Stromal cell of bone marrow (primary cell): ENCODE results near the gene GOLGA3.
"Not testable (repeated sequence)": the region's sequence is repeated elsewhere in the genome, so short reads cannot be mapped to it uniquely, and the experiment has no call there.

Experiments used
- DNase-seq: peaks from one replicate; pipeline ENCODE4 v3.0.0-alpha.2; 2012; ENCODE audit warnings: low read depth

Gene GOLGA3

GRCh38 chr12:132753670-132754069, 75.0 kb downstream of the GOLGA3 start:
- not testable (repeated sequence) for DNase-seq

DNA sequence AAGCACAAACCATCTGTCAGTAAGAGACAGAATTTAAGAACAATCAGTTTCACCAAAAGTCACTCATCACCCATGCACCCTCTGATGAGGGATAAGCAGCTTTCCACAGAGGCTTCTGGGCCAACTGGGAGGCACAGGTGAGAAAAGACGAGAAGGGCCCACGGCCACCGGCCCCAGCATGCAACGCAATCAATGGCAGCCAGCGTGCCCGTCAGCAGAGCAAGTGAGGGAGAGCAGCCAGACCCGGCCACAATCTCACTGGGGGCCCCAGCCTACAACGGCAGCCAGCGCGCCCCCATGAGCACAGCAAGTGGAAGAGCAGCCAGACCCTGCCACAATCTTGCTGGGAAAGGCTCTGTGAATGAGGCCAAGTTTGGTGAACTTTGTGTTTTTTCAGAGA, 80.3 kb downstream of the GOLGA3 start:
- no peak for DNase-seq

DNA sequence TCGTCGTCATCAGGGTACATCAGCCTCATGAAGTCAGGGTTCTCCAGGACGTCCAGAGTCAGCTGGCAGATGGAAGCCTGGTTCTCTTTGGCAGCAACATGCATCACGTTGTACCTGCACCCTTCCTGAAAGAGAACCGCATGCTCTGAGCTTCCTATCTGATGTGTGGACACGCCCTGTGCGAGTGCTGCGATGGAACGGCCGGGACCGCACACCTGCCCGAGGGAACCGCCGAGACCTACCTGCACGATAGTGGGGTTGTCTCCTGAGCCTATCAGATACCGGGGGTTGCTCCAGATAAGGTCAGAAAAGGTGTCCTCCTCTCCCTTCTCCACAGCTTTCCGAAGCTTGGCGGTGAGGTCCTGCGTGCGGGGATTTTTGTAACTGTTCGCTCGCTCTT, 80.8 kb downstream of the GOLGA3 start:
- DNase-seq, result no peak

GRCh38 chr12:132747395-132747794, 81.3 kb downstream of the GOLGA3 start:
- DNase-seq, result no peak

GRCh38 chr12:132746613-132747012, 82.1 kb downstream of the GOLGA3 start:
- DNase-seq, result no peak

GRCh38 chr12:132743831-132744230, 84.8 kb downstream of the GOLGA3 start:
- DNase-seq, result no peak

DNA sequence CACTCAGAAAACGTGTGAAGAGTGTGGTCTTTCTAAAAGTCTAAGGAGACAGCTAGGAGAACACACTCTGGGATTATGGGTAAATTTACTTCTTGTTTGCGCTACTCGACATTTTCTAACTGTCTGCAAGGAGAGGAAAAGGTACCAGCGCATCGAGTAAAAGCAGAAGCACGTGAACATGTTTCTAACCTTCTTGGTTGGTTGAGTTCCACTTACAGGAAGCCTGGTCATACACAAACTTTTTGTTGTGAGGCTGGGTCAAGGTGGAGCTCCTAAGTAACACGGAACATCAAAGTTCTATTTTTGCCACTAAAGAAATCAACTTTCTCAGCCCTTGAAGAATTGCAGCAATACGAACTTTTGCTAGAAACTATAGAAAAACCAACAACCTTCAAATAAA, 87.0 kb downstream of the GOLGA3 start:
- no peak for DNase-seq

- DNase-seq, result no peak
Measured at GRCh38 chr12:132740652-132741051, 88.0 kb downstream of the GOLGA3 start.

DNA sequence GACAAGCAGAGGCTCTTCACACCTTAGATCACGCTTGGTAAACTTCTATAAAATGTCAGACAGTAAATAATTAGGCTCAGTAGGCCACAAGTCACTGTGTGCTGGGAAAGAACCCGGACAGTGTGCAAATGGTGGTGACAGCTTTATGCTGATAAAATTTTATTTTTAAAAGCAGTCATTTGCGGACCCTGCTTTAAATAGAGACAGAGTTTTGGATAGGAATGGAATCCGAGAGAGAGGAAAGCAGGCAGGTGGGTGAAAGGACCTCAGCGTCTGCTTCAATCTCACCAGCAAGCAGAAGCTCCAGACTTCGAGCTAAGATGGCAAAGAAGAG, 88.4 kb downstream of the GOLGA3 start:
- DNase-seq, result no peak

DNA sequence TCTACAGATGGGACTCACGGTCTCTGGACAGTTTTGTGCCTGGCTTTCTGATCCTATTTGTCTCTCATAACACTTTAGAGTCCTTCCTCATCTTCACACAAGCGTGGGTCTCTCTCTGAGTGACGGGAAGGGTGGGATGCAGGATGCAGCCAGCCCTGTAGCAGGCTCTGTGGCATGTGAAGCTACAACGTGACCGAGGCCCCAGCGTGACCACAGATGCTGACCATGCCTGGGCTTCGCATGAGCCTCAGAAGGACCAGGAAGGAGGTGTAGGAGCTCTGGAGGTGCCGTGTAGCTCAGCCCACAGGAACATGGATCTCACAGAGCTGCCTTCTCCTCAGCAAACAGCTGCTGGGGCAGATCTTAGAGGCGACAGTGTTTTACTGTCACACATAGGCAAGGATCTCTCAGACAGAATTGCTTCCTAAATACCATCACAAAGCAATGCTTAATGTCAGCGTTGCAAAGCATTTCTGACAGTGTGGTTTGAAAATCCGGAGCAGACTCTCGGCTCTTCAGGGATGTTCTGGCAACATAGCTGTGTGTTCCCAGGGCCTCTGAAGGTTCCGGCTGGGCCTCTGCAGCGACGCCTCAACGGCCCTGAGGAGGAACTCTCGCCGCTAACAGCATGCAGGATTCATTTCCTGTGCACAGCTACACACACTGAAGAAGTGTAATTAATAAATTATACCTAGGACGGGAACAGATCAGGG, 88.9 kb downstream of the GOLGA3 start:
- DNase-seq, result no peak

GRCh38 chr12:132736913-132737312, 91.8 kb downstream of the GOLGA3 start:
- DNase-seq, result no peak

DNA sequence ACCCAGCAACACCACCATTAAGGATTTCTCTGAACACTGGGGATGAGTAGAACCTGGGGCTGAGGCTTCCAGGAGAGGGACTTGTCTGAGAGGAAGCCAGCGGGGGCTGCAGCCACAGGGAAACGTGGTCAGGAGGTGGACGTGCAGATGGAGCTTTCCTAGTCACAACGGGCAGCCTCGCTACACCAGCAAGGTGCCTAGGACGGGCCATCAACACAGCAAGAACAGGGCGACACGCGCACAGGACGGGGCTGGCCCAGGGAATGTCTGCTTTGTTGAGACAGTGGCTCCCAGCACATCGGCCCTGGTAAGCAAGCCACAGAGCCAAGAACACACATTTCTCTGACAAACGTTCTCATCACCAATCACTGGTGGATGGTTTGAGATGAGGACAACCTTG, 92.3 kb downstream of the GOLGA3 start:
- no peak for DNase-seq

- DNase-seq, result no peak
Measured at GRCh38 chr12:132735496-132735895, 93.2 kb downstream of the GOLGA3 start.

GRCh38 chr12:132734206-132734605, 94.5 kb downstream of the GOLGA3 start:
- DNase-seq, result no peak

GRCh38 chr12:132731574-132731973, 97.1 kb downstream of the GOLGA3 start:
- DNase-seq, result no peak

DNA sequence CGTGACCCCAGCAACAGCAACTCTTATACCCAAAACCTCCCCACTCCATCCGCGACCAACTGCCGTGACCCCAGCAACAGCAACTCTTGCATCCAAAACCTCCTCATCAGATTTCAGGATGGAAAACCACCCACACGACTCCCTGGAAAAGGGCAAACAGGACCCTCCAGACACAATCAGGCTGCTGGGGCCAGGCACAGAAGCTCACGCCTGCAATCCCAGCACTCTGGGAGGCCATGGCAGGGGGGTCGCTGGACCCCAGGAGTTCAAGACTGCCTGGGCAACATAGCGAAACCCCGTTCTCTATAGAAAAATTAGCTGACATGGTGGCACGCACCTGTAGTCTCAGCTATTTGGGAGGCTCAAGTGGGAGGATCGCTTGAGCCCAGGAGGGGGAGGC, 98.3 kb downstream of the GOLGA3 start:
- no peak for DNase-seq

- DNase-seq, result no peak
Measured at GRCh38 chr12:132729541-132730320, 98.9 kb downstream of the GOLGA3 start.

- DNase-seq, result no peak
Measured at GRCh38 chr12:132728502-132728901, 100.2 kb downstream of the GOLGA3 start.

- DNase-seq, result no peak
Measured at GRCh38 chr12:132727091-132727794, 101.4 kb downstream of the GOLGA3 start.

- DNase-seq, result no peak
Measured at GRCh38 chr12:132726386-132726785, 102.3 kb downstream of the GOLGA3 start.

DNA sequence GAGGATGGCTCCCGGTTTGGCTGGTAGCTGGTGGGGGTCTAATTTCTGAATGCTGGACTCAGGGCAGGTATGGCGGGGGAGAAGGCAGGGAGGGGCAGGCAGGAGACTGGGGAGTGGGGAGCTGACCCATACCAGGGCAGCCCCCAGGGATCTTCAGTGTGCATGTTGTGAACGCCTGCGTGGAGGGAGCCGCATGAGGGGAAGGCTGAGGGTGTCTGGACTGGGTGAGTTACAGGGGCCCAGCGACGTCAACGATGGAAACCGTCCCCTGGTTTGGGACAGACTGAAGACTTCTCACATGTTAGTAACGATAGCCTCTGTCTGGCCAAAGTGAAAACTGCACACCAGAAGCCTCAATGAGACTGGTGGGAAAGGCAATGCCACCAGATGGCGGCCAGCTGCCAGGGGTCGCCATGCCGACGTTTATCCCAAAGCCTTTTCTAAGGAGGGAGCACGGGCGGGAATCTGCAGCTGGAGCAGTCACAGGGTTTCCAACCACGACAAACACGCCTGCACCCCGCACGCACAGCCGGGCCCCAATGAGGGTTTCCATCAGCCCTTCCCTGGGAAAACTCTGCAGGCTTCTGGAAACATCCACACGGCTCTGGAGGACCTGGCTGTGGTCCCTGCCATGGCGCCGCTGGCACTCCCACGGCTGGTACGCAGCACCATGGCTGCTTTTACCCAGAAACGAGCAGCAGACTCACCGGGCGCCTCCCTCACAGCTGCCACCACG, 104.0 kb downstream of the GOLGA3 start:
- no peak for DNase-seq

DNA sequence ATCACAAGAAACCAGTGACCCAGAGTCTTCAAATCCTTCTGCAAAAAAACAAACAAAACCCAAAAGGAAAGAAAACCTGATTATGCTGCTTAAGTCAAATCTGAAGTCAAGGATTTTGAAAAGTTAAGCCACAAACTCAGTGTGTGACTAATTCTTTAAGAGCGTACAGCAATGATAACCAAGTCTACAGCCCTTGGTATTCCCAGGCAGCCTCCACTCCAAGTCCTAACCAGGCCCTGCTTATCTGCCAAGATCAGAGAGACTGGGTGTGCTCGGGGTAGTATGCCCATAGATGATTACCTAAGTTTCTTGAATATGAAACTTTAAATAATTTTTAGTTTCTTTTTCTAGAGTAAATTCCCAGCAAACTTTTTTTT, 104.9 kb downstream of the GOLGA3 start:
- no peak for DNase-seq
